Dermis microvascular lymphatic vessel endothelial cell (primary cell): ENCODE results near the gene TTC6. TPM values are rescaled to one million over a fixed set of nuclear protein-coding genes. Genes with fewer than 3 reads are reported as not detected.
"Not testable (repeated sequence)": the region's sequence is repeated elsewhere in the genome, so short reads cannot be mapped to it uniquely, and the experiment has no call there.

Experiments
- DNase-seq, 2 donors: peaks; one replicate each; pipeline versions ENCODE4 v3.0.0 to v3.0.0-alpha.2; 2010; ENCODE audit warnings: low read depth in 2 of 2
- total RNA-seq: library from RNA; depleted of rRNA; stranded (reverse); fragments of >200 nt; gene quantifications from 2 replicates; pipeline ENCODE4 v1.2.1, GENCODE V29; 2014

TTC6 gene
- total RNA-seq, result under 0.01 and 0.13 TPM in 2 replicates

DNA sequence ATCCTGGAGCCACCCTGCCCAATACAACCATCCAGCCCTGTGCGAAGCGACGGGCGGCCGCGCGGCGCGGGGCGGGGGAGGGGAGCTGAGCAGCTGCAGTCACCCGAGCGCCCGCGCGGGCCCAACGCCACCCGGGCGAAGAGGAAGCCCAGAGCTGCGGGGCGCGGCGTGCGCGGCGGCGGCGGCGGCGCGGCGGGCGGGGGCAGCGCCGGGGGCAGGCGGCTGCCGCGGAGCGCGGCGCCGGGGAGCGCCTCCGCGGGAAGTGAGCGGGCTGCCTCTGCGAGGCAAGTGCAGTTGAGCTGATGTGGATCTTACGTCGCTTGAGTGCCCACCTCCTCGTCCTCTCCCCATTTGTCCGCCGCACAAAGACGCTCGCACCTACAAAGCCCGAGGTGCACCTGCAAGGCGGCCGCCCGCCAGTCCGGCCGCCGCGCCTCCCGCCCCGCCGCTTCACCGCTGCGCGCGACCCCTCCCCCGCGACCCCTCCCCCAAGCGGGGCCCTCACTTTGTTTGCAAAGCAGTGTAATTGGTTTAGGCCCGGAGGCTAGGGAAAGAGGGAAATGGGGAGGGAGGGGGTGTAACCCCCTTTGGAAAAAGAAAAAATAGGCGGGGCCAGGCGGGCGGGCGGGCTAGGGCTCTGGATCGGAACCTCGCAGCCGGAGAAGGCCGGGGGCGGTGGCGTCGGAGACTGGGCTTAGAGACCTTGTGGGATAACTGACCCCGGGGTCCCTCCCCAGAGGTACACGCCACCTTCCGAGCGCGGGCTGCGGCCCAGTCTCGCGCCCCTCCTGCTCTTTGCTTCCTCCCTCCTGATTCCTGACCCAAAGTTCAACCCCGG is at the start of gene TTC6, which contains the start of gene FOXA1:
TSS of gene TTC6 (plus strand) at position 659 of the 838 bp plus-strand sequence. CDS start 26,436 bp downstream, outside the sequence.
TSS of gene FOXA1 (minus strand) at position 279 of the 838 bp plus-strand sequence. CDS start at position 2, 277 bp downstream.
- peak in 1 of 2 donors; percentile 33 for DNase-seq

DNA sequence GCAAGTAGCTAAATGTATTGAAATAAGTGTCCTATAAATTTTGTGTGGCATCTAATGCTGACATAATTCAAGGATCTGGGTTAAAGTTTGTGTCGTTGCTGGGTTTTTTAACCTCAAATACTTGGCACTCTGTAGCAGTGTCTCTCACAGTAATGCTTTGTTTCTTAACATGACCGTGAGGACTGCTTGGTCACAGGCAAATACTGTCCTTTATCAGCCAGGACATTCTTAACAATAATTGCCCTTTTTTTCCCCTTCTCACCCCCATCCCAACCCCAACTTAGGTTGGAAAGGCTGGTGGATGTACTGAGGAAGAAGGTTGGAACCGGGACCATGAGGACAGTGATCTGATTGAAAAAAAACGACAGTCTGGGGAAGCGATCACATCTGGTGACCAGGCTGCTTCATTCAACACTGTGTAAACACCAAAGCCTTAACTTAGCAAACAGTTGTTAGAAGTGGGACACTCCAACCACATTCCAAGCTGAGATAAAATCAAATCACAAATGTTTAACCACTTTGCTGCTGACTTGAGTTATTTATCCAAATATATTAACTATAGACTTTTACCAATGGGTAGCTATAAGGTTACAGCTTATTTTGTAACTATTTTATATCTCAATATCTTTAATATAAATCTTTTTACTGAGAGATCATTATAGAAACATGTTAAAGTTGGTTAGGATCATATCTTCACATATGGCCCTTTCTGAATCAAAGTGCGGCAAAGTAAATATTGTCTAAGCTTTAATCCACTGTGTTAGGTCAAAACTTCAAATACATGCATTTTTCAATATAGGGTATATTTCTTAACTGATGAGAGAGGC is 48.6 kb upstream of the TTC6 start:
- no peak for DNase-seq

- no peak for DNase-seq
These were observed 44.9 kb upstream of the TTC6 start for GRCh38 chr14:37550511-37550910.

GRCh38 chr14:37551119-37551518 is 44.3 kb upstream of the TTC6 start:
- no peak for DNase-seq

DNA sequence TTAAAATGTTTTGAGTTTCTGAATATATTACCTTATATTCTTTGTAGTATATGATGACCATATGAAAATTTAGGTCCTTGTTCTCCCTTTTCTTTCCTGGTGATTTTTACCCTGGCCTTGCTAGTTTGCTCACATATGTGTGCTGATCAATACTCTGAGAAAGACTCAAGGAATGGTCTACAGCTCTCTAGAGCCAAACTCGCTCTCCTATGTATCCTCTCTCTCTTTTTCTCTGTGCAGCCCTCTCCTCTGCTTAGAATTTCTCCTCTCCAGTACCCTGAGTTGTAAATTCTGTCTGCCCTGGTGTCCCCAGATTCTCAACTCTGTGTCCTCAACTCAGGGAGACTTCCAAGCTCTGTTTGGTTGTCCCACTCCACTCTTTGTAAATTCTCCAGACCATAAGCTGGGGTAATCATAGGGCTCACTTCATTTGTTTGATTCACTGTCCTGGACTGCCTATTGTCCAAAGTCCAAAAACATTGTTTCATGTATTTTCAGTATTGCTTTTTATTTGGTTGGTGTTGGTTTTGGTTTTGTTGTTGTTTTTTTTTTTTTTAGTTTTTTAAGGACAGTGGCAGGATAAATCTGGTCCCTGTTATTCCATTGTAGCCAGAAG is 41.4 kb upstream of the TTC6 start:
- no peak for DNase-seq

- DNase-seq, result not testable (repeated sequence)
These were observed 39.8 kb upstream of the TTC6 start for GRCh38 chr14:37555596-37555995.

- no peak for DNase-seq
These were observed 36.7 kb upstream of the TTC6 start for GRCh38 chr14:37558740-37559139.

GRCh38 chr14:37559386-37559785 is 36.0 kb upstream of the TTC6 start:
- DNase-seq, result no peak

GRCh38 chr14:37563189-37563588 is 32.2 kb upstream of the TTC6 start:
- DNase-seq, result no peak

DNA sequence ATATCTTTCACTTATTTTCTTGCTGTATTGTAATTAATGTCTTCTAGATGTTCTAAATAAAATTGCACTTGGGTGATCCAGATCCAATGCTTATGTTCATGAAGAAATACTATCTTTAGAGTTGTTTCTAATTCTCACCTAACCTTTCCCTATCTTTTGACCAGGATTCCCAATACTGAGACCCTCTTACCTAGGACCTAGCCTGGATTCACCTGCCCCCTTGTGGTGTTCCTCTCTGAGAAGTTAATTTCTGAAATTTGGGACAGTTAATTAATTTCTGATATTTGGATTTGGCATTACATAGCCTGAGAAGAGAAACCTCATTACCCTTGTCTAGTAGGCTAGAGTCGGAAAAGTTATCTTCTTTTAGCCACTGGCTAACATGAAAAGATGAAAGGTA is 29.9 kb upstream of the TTC6 start:
- DNase-seq, result no peak

GRCh38 chr14:37566811-37567371 is 28.5 kb upstream of the TTC6 start:
- DNase-seq, result no peak

- DNase-seq, result no peak
These were observed 25.7 kb upstream of the TTC6 start for GRCh38 chr14:37569729-37570128.

GRCh38 chr14:37571391-37571790 is 24.0 kb upstream of the TTC6 start:
- DNase-seq, result no peak

- DNase-seq, result no peak
These were observed 22.1 kb upstream of the TTC6 start for GRCh38 chr14:37573356-37573755.

DNA sequence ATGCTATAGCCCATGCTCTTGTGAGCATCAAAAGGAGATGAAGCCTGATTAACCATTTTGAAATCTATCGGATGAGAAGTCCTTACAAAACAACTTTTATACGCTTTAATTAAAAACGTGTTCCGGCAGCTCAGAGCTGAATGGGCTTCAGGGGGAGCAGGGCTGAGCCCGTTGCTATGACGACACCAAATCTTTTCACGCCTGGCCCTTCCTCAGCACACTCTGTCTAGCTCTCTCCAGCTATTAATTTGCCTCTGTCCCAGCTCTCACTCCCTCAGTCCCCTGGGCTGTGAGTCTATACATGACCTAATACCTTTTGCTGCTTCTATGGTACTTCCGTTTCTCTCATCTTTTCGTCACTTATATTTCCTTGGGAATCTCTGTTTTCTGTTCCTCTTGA is 16.2 kb upstream of the TTC6 start:
- DNase-seq, result no peak

GRCh38 chr14:37580146-37580545 is 15.3 kb upstream of the TTC6 start:
- DNase-seq, result no peak

DNA sequence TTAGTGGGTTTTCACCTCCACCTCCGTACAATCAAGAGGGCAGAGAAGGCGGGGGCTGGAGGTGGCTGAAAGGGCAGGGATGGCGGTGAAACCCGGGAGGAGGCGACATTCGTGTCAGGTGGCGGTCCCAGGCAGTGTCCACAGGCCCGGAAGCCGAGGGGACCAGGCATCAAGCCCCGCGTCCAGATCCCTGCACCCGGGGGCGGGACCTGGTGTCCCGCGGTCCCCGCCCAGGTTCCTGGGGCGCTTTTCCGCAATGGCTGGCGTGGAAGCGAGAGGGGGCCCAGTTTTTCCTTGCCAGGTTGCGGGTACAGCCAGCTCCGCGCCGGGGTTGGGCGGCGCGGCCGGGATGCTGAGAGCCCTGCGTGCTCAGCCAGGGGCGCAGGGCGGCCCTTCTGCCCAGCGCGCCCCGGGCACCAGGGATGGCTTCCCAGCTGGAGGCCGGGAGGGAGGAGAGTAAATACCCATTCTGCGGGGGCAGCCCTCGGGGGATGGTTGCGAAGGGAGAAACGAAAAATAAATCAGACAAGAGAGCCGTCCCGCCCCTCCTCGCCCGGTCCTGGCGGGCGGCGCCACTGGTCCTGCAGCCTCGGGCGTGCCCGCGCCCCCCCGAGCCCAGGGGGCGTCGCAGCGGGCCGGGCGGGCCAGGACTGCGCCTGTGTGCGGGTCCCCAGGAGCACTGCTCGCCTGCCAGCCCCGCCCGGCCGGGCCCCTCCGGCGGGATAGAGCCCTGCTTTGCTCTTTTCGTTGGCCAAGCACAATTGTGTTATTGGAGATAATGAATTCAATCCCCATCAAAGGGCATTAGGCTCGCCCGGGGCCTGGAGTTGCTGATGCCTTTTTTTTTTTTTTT is 11.8 kb upstream of the TTC6 start:
- no peak for DNase-seq

GRCh38 chr14:37584211-37585100 is 11.0 kb upstream of the TTC6 start:
- DNase-seq, result no peak

DNA sequence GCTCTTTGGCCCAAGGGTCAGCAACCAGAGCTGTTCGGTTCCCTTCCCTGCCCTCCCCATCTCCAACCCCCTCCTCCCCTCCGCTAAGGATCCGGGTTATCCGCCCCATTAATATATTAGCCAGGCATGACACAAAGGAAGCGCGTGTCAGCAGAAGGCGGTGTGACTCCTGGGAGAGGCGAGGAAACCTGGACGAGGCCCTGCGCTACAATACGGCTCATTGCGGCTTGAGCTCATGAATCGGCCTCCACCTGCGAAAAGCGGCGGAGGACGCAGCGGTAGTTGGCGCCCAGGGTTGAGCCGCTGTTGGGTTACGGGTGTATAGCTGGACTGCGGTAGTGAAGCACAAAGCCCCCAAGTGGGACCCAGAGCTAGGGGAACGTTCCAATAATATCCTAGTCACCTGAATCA is 10.3 kb upstream of the TTC6 start:
- DNase-seq, result no peak
